G401 (cell line): ENCODE measurements around the gene STRADB. TPM values are rescaled to one million over a fixed set of nuclear protein-coding genes. Genes with fewer than 3 reads are reported as not detected.
A peak's percentile ranks its signal among the peaks of the same experiment; 100 is the strongest.
"Not testable (repeated sequence)": the region's sequence is repeated elsewhere in the genome, so short reads cannot be mapped to it uniquely, and the experiment has no call there.

Experiments used
- DNase-seq: peaks from one replicate; pipeline ENCODE4 v3.0.0-alpha.2; 2015; ENCODE audit warnings: low spot score
- in situ Hi-C: cut with HindIII; loops from 2 replicates; pipeline ENCODE4 v1.10.0; 2016; ENCODE audit warnings: low sequenced_read_pairs, mixed read lengths
- total RNA-seq: library from RNA; depleted of rRNA; stranded (reverse); fragments of >200 nt; shearing (Covaris generic); gene quantifications from 2 replicates; pipeline ENCODE4 v1.2.3, GENCODE V29; 2014

The STRADB gene
- total RNA-seq, 1 experiment from 2014 or later = 276 TPM

- in situ Hi-C loops = no loop called here
- no peak for DNase-seq
Observed at GRCh38 chr2:201458381-201458780, 6.8 kb downstream of the STRADB start.

- in situ Hi-C loops = no loop called here
Observed at GRCh38 chr2:201460532-201460931, 9.0 kb downstream of the STRADB start.

GRCh38 chr2:201464547-201464946 is 13.0 kb downstream of the STRADB start:
- in situ Hi-C loops = no loop called here
- DNase-seq = no peak

More at GRCh38 chr2:201460532-201460931, 9.0 kb downstream of the STRADB start:
- DNase-seq = no peak

- in situ Hi-C loops = no loop called here
- DNase-seq = peak; percentile 28
Observed at GRCh38 chr2:201465524-201465971, 14.0 kb downstream of the STRADB start.

- peak; percentile 64 for DNase-seq
Observed at GRCh38 chr2:201466050-201466675, 14.6 kb downstream of the STRADB start.

GRCh38 chr2:201467666-201468065 is 16.1 kb downstream of the STRADB start:
- in situ Hi-C loops = no loop called here
- DNase-seq = no peak

More at GRCh38 chr2:201466050-201466675, 14.6 kb downstream of the STRADB start:
- in situ Hi-C loops = no loop called here

GRCh38 chr2:201470821-201471731 is 19.5 kb downstream of the STRADB start:
- DNase-seq = no peak
- in situ Hi-C loops = no loop called here

GRCh38 chr2:201471732-201472393 is 20.3 kb downstream of the STRADB start:
- in situ Hi-C loops = no loop called here

GRCh38 chr2:201472411-201472810 is 20.9 kb downstream of the STRADB start:
- no peak for DNase-seq
- in situ Hi-C loops = no loop called here

More at GRCh38 chr2:201471732-201472393, 20.3 kb downstream of the STRADB start:
- no peak for DNase-seq

- in situ Hi-C loops = no loop called here
- peak; percentile 23 for DNase-seq
Observed at GRCh38 chr2:201482543-201482942, 31.0 kb downstream of the STRADB start.

GRCh38 chr2:201483342-201483741 is 31.8 kb downstream of the STRADB start:
- in situ Hi-C loops = no loop called here
- DNase-seq = peak; percentile 60

- in situ Hi-C loops, DNase-seq: not testable (repeated sequence)
Observed at GRCh38 chr2:201483758-201484157, 32.2 kb downstream of the STRADB start.

GRCh38 chr2:201484805-201485204 is 33.3 kb downstream of the STRADB start:
- in situ Hi-C loops = no loop called here
- DNase-seq = no peak

GRCh38 chr2:201490291-201490690 is 38.8 kb downstream of the STRADB start:
- in situ Hi-C loops = no loop called here
- no peak for DNase-seq

- no peak for DNase-seq
- in situ Hi-C loops = no loop called here
Observed at GRCh38 chr2:201496785-201497184, 45.2 kb downstream of the STRADB start.

GRCh38 chr2:201500534-201500933 is 49.0 kb downstream of the STRADB start:
- in situ Hi-C loops = no loop called here
- no peak for DNase-seq

GRCh38 chr2:201502713-201503112 is 51.2 kb downstream of the STRADB start:
- in situ Hi-C loops = no loop called here
- DNase-seq = no peak

- in situ Hi-C loops = no loop called here
- no peak for DNase-seq
Observed at GRCh38 chr2:201507725-201508124, 56.2 kb downstream of the STRADB start.

GRCh38 chr2:201513271-201513670 is 61.7 kb downstream of the STRADB start:
- DNase-seq = no peak
- in situ Hi-C loops = no loop called here
